A549 treated with AZD2906 at 1 μM for 4 hours (cell line): ENCODE measurements around the gene CELA2B. TPM values are rescaled to one million over a fixed set of nuclear protein-coding genes. Genes with fewer than 3 reads are reported as not detected.

Experiments
- total RNA-seq: library from RNA; stranded (reverse); fragments of 200-300 nt; extraction: Qiagen RNA extraction; gene quantifications from 5 replicates; pipeline ENCODE4 v1.2.3, GENCODE V29; 2022

CELA2B gene
- total RNA-seq, result 0.14 to 0.16 TPM in 2 of 5 replicates, not detected in the others

GRCh38 chr1:15475752-15476314 is at the start of gene CELA2B:
TSS of gene CELA2B (plus strand) at chr1:15476104. CDS start at chr1:15476126, 22 bp downstream.

GRCh38 chr1:15456313-15456954 is 19.5 kb upstream of the CELA2B start, which contains the start of gene CELA2A:
TSS of gene CELA2A (plus strand) at chr1:15456732. CDS start at chr1:15456754, 22 bp downstream.

GRCh38 chr1:15524021-15524282 is 48.0 kb downstream of the CELA2B start, which contains the start of gene CASP9:
TSS of gene CASP9 (minus strand) at chr1:15524215. CDS start at chr1:15524200, 15 bp downstream.

GRCh38 chr1:15526490-15527339 is 50.8 kb downstream of the CELA2B start, which contains the start of gene DNAJC16:
TSS of gene DNAJC16 (plus strand) at chr1:15526848. CDS start at chr1:15529106, 2,258 bp downstream.

Other genes with a start within 250 kb of the CELA2B start
- 0.39 to 0.77 TPM (median 0.62 TPM) in 5 replicates for gene FHAD1, start 228.9 kb upstream of the CELA2B start, total RNA-seq
- gene EFHD2, start 66.2 kb upstream of the CELA2B start, total RNA-seq, result 213 to 310 TPM (median 296 TPM) in 5 replicates
- 1.1 to 1.9 TPM (median 1.6 TPM) in 5 replicates for gene CTRC, start 37.7 kb upstream of the CELA2B start, total RNA-seq
- not detected in 5 replicates for gene CELA2A, start 19.4 kb upstream of the CELA2B start, total RNA-seq
- 5.2 to 6.5 TPM (median 5.7 TPM) in 5 replicates for gene CASP9, start 48.1 kb downstream of the CELA2B start, total RNA-seq
- gene DNAJC16, start 50.7 kb downstream of the CELA2B start, total RNA-seq, result 4.0 to 5.6 TPM (median 4.4 TPM) in 5 replicates
- 6.0 to 7.2 TPM (median 6.7 TPM) in 5 replicates for gene AGMAT, start 108.9 kb downstream of the CELA2B start, total RNA-seq
- 6.6 to 8.1 TPM (median 7.5 TPM) in 5 replicates for gene DDI2, start 141.4 kb downstream of the CELA2B start, total RNA-seq
- gene PLEKHM2, start 208.2 kb downstream of the CELA2B start, total RNA-seq, result 22.1 to 26.5 TPM (median 25.3 TPM) in 5 replicates